HG03469 (cell line): Measurements from ENCODE around the gene GJB2.

ENCODE experiments used
- ATAC-seq: cut with Tn5 transposase; IDR thresholded peaks from one replicate; pipeline ENCODE4 v1.9.1; 2021; ENCODE audit warnings: mild to moderate bottlenecking, moderate library complexity, moderate number of reproducible peaks; ENCODE audit not compliant: unreplicated experiment

Gene GJB2

DNA sequence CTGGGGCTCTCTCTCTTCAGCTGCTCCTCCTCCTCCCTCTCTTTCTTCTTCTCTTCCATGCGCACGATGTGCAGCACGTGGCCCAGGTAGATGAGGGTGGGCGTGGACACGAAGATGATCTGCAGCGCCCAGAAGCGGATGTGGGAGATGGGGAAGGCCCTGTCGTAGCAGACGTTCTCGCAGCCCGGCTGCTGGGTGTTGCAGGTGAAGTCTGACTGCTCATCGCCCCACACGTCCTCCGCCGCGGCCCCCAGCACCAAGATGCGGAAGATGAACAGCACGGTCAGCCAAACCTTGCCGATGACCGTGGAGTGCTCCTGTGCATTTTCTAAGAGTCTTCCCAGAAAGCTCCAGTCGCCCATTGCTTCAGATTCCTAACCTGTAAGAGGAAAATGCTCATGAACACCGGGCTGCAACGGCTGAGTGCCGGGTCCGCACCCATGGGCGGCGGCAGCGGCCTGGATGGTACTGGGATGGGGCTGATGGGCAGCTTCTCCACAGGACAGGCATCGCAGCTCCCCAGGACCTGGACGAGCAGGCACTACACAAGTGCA lies 49.7 kb downstream of the GJB2 start:
- ATAC-seq: no peak

DNA sequence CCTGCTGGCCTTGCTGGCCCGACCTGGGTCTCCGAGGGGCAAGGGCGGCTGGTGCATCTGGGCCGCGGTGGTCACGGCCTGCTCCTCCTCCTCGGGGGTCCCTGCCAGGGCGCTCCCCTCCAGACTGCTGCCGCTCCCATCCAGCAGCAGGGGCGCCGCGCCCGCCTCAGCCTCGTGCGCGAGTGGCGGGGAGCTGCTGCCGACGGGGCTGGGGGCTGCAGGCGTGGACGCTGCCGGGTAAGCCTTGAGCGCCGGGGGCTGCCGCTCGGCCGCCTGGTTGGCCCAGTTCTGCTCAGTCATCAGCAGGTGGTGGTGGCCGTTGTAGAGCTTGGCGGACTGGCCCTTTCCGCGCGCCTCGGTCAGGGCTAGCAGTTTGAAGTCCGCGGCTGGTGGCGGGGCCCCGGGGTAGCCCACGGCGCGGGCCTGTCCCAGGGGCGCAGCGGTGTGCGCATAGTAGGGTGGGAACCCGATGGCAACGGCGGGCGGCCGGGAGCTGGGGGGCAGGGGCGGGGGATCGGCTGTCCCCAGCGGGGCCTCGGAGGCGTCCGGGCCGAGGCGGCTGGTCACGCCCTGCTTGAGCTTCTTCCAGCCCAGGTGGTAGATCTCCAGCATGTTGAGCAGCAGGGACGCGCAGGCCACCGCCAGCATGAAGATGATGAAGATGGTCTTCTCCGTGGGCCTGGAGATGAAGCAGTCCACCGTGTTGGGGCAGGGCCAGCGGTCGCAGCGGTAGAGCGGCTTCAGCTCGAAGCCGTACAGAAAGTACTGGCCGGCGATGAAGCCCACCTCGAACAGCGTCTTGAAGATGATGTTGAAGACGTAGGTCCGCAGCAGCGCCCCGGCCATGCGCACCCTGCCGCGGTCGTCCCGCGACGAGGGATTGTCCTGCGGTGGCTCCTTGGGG lies 50.5 kb downstream of the GJB2 start:
- no peak for ATAC-seq

DNA sequence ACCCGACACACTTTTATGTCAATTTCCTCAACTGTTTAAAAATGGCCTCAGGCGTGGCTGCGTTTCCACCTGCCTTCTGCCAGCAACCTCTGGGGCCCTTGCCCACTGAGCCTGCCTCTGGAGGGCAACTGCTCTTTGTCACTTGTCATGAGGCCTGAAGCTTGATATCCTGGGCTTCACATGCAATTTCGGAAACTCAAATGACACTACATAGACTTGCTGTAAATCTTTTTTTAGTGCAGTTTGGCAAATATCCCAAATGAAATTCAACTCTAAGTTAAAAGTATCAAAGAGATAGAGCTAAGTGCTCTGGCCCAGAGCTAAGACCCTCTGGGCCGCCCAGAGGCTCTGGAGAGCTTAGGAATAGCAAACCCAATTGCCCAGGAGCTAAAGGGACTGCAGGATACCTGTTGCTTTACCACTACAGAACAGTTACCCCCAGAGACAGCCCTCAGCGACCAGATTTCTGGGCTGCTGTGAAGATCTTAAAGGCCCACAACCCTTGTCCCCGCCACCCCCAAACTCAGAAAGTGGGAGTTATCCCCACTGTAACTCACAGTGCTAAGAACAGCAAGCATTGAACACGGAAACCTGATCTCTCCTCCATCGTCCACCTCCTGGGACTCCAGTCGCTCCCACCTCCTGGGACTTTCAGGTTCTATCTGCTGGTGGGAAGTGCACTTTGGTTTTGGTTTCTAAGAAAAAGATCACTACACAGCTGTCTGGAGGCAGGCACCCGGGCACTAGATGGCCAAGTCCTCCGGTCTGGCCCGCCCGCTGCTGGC lies 51.3 kb downstream of the GJB2 start:
- ATAC-seq: no peak

DNA sequence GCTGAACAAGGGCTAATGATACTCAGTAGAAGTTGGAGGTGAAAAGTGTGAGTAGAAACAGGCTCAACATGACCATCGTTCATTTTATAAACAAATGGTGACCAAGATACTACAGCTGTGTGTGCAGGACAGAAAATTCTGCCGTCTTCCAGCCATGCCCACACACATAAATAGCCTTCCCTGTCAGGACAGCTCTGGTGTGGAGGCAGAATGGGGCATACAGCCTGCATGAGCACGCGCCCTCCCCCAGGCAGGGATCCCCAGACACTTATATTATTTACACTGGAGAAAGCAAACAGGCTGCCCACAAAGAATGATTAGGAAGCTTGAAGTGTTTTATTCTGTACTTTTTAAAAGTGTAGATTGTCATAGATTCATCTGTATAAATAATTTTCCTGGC lies 52.3 kb downstream of the GJB2 start:
- no peak for ATAC-seq

DNA sequence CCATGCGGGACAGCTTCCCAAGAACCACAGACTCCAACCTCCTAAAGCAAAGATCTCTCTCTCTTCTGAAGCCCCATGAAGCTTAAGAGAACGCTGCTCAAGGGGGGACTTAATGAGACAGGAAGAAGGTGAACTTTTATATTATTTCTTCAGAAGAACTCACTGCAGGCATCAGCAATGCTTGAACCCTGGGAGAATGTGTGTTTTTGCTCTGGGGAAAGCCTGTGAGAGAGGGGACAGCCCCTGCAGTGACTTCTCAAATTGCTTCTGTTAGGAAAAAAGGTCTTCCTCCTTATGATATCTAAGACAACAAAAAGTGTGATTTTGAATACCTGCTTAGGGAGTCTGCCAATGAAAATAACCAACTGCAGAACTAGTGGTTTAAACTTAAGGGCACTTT lies 54.9 kb downstream of the GJB2 start:
- no peak for ATAC-seq
